Measurements from ENCODE around the gene CALCOCO1. TPM values are rescaled to one million over a fixed set of nuclear protein-coding genes. Genes with fewer than 3 reads are reported as not detected.

CALCOCO1 gene
- total RNA-seq, 1 donor from 2014 or later = 258 TPM

- Histone ChIP-seq H3K9me3 (no peaks in the 10 kb centered on the region), H3K27me3 (no peaks in the 10 kb centered on the region), H3K36me3 (peaks cover 16 to 18% of the 10 kb centered on the region in 2 donors), H3K4me3 (peak overlapping the region in 1 of 2 donors; percentile 87), H3K4me1 (peaks cover 8 to 27% of the 10 kb centered on the region in 2 donors), H3K27ac (peak overlapping the region; percentile 45 to 56)
- DNase-seq (ENCODE audit: low spot score in 2 of 2) = no peak
- no peak for TF ChIP-seq CTCF (IDR thresholded peaks at IDR 0.05)
- intact Hi-C loops (cut with DNase I) = no loop called here
Observed at GRCh38 chr12:53728206-53728605, 954 bp upstream of the CALCOCO1 start.

GRCh38 chr12:53726946-53727309, 324 bp downstream of the CALCOCO1 start:
- Histone ChIP-seq H3K4me1 (peaks cover 8 to 27% of the 10 kb centered on the region in 2 donors), H3K36me3 (peaks cover 26 to 31% of the 10 kb centered on the region in 2 donors), H3K9me3 (no peaks in the 10 kb centered on the region), H3K4me3 (peak overlapping the region; percentile 81 to 87), H3K27me3 (no peaks in the 10 kb centered on the region), H3K27ac (peak overlapping the region; percentile 66 to 85)
- TF ChIP-seq CTCF (IDR thresholded peaks at IDR 0.05) = no peak
- no peak for DNase-seq (ENCODE audit: low spot score in 2 of 2)
- intact Hi-C loops (cut with DNase I) = loop anchor here (2.0 kb wide), 1 partner anchor 554 kb away; the partner anchor contains the start of genes CBX5 and HNRNPA1

- Histone ChIP-seq H3K4me1 (peaks cover 8 to 27% of the 10 kb centered on the region in 2 donors), H3K36me3 (peaks cover 32 to 37% of the 10 kb centered on the region in 2 donors), H3K9me3 (no peaks in the 10 kb centered on the region), H3K27ac (peak overlapping the region in 1 of 2 donors; percentile 85), H3K4me3 (peak overlapping the region; percentile 81 to 87), H3K27me3 (no peaks in the 10 kb centered on the region)
- DNase-seq (ENCODE audit: low spot score in 2 of 2) = no peak
- intact Hi-C loops (cut with DNase I) = loop anchor here (2.0 kb wide), 1 partner anchor 554 kb away; the partner anchor contains the start of genes CBX5 and HNRNPA1
- no peak for TF ChIP-seq CTCF (IDR thresholded peaks at IDR 0.05)
Observed at GRCh38 chr12:53726341-53726740, 911 bp downstream of the CALCOCO1 start.

GRCh38 chr12:53725824-53726223, 1.4 kb downstream of the CALCOCO1 start:
- intact Hi-C loops (cut with DNase I) = loop anchor here (2.0 kb wide), 1 partner anchor 555 kb away; the partner anchor contains the start of genes CBX5 and HNRNPA1
- no peak for DNase-seq (ENCODE audit: low spot score in 2 of 2)
- H3K9me3 ChIP-seq = no peaks in the 10 kb centered on the region
- peaks cover 8 to 27% of the 10 kb centered on the region in 2 donors for H3K4me1 ChIP-seq
- H3K27me3 ChIP-seq = no peaks in the 10 kb centered on the region
- H3K27ac ChIP-seq = peak overlapping the region; percentile 10 to 85
- TF ChIP-seq CTCF (IDR thresholded peaks at IDR 0.05) = no peak
- H3K36me3 ChIP-seq = peaks cover 37 to 42% of the 10 kb centered on the region in 2 donors
- H3K4me3 ChIP-seq = peak overlapping the region; percentile 81 to 87

GRCh38 chr12:53722450-53723041, 4.7 kb downstream of the CALCOCO1 start:
- H3K27me3 ChIP-seq = no peaks in the 10 kb centered on the region
- no peak for TF ChIP-seq CTCF (IDR thresholded peaks at IDR 0.05)
- no peaks in the 10 kb centered on the region for H3K9me3 ChIP-seq
- DNase-seq (ENCODE audit: low spot score in 2 of 2) = no peak
- H3K4me1 ChIP-seq = peaks cover 8 to 17% of the 10 kb centered on the region in 2 donors
- H3K36me3 ChIP-seq = peaks cover 61 to 68% of the 10 kb centered on the region in 2 donors
- no peak overlapping the region for H3K4me3 ChIP-seq
- intact Hi-C loops (cut with DNase I) = no loop called here
- no peak overlapping the region for H3K27ac ChIP-seq
